ENCODE results near the gene HOXD11. TPM values are rescaled to one million over a fixed set of nuclear protein-coding genes. Genes with fewer than 3 reads are reported as not detected.
A peak's percentile ranks its signal among the peaks of the same experiment; 100 is the strongest.

HOXD11 gene
- total and polyA plus RNA-seq, 9 of the 15 experiments (the other 6 are each of a cell fraction or from before 2014, with no cell fraction given) = not detected

DNA sequence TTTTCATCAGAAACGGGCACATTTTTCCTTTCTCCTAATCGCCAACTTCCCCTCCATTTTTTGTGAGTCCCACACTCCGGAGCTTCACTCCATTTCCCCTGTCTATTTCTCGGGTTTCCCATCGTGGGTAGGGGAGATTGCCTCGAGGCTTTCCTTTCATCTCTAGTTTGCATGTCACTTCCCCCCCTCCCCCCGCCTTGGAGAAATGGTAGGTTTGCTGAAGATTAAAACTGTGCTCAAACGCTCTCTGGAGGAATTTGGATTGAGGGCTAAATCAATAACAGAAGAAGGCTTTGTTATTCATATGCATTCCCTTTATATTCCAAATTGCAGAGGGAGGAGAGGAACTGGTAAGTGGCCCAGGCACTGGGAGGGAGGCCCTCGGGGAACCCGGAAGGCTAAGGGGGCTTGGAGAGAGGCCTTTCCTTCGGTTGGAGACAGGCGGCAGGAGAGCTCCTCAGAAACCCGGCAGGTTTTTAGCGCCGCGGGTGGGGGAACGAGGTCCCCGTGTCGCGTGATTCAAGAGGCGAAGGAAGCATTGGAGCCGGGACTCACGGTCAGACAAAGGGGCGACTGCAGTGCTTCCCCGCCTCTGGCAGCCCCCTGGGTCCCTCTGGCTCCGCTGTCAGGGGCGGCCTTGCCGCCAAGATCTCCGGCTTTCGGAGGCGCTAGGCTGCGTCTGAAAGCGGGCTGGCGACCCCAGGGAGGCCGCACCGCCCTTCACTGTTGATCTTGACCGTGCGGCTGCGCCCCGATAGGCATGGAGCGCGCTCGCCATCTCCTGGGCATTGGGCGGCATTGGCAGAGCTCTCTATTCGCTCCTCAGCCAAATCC lies 9.9 kb upstream of the HOXD11 start (continued):
- TF ChIP-seq, protein P1, sequence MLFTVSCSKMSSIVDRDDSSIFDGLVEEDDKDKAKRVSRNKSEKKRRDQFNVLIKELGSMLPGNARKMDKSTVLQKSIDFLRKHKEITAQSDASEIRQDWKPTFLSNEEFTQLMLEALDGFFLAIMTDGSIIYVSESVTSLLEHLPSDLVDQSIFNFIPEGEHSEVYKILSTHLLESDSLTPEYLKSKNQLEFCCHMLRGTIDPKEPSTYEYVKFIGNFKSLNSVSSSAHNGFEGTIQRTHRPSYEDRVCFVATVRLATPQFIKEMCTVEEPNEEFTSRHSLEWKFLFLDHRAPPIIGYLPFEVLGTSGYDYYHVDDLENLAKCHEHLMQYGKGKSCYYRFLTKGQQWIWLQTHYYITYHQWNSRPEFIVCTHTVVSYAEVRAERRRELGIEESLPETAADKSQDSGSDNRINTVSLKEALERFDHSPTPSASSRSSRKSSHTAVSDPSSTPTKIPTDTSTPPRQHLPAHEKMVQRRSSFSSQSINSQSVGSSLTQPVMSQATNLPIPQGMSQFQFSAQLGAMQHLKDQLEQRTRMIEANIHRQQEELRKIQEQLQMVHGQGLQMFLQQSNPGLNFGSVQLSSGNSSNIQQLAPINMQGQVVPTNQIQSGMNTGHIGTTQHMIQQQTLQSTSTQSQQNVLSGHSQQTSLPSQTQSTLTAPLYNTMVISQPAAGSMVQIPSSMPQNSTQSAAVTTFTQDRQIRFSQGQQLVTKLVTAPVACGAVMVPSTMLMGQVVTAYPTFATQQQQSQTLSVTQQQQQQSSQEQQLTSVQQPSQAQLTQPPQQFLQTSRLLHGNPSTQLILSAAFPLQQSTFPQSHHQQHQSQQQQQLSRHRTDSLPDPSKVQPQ (CRISPR knock-in tag; IDR thresholded peaks at IDR 0.05; ENCODE audit: borderline replicate concordance) = no peak
- TF ChIP-seq, protein P2, sequence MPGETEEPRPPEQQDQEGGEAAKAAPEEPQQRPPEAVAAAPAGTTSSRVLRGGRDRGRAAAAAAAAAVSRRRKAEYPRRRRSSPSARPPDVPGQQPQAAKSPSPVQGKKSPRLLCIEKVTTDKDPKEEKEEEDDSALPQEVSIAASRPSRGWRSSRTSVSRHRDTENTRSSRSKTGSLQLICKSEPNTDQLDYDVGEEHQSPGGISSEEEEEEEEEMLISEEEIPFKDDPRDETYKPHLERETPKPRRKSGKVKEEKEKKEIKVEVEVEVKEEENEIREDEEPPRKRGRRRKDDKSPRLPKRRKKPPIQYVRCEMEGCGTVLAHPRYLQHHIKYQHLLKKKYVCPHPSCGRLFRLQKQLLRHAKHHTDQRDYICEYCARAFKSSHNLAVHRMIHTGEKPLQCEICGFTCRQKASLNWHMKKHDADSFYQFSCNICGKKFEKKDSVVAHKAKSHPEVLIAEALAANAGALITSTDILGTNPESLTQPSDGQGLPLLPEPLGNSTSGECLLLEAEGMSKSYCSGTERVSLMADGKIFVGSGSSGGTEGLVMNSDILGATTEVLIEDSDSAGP (CRISPR knock-in tag; IDR thresholded peaks at IDR 0.05) = no peak
- TF ChIP-seq LARP7 (IDR thresholded peaks at IDR 0.05) (no peak), HNRNPH1 (optimal IDR thresholded peaks at IDR 0.05; ENCODE audit: low read depth, low read length) (no peak), SMARCA4 (IDR thresholded peaks at IDR 0.05) (no peak), SMC3 (conservative IDR thresholded peaks at IDR 0.05; ENCODE audit: insufficient read depth, low read depth, low read length) (peak; percentile 91), SIN3B (IDR thresholded peaks at IDR 0.05; ENCODE audit: low read depth) (no peak), KDM2B (CRISPR knock-in tag; IDR thresholded peaks at IDR 0.05) (no peak), MTA1 (IDR thresholded peaks at IDR 0.05; ENCODE audit: borderline replicate concordance) (no peak), ZFP36 (IDR thresholded peaks at IDR 0.05; ENCODE audit: low read depth, low read length, partially characterized antibody) (no peak), MTF1 (CRISPR knock-in tag; IDR thresholded peaks at IDR 0.05; ENCODE audit: borderline replicate concordance) (no peak), PURB (CRISPR knock-in tag; IDR thresholded peaks at IDR 0.05; ENCODE audit: low read depth) (no peak), KHSRP (IDR thresholded peaks at IDR 0.05) (no peak)
- TF ChIP-seq, protein P3, sequence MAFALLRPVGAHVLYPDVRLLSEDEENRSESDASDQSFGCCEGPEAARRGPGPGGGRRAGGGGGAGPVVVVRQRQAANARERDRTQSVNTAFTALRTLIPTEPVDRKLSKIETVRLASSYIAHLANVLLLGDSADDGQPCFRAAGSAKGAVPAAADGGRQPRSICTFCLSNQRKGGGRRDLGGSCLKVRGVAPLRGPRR (CRISPR knock-in tag; IDR thresholded peaks at IDR 0.05) = no peak
- TF ChIP-seq, protein P4, sequence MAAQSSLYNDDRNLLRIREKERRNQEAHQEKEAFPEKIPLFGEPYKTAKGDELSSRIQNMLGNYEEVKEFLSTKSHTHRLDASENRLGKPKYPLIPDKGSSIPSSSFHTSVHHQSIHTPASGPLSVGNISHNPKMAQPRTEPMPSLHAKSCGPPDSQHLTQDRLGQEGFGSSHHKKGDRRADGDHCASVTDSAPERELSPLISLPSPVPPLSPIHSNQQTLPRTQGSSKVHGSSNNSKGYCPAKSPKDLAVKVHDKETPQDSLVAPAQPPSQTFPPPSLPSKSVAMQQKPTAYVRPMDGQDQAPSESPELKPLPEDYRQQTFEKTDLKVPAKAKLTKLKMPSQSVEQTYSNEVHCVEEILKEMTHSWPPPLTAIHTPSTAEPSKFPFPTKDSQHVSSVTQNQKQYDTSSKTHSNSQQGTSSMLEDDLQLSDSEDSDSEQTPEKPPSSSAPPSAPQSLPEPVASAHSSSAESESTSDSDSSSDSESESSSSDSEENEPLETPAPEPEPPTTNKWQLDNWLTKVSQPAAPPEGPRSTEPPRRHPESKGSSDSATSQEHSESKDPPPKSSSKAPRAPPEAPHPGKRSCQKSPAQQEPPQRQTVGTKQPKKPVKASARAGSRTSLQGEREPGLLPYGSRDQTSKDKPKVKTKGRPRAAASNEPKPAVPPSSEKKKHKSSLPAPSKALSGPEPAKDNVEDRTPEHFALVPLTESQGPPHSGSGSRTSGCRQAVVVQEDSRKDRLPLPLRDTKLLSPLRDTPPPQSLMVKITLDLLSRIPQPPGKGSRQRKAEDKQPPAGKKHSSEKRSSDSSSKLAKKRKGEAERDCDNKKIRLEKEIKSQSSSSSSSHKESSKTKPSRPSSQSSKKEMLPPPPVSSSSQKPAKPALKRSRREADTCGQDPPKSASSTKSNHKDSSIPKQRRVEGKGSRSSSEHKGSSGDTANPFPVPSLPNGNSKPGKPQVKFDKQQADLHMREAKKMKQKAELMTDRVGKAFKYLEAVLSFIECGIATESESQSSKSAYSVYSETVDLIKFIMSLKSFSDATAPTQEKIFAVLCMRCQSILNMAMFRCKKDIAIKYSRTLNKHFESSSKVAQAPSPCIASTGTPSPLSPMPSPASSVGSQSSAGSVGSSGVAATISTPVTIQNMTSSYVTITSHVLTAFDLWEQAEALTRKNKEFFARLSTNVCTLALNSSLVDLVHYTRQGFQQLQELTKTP (IDR thresholded peaks at IDR 0.05; ENCODE audit: low read depth in 1 of 2, partially characterized antibody in 2 of 2) = no peak
- TF ChIP-seq, protein P5, sequence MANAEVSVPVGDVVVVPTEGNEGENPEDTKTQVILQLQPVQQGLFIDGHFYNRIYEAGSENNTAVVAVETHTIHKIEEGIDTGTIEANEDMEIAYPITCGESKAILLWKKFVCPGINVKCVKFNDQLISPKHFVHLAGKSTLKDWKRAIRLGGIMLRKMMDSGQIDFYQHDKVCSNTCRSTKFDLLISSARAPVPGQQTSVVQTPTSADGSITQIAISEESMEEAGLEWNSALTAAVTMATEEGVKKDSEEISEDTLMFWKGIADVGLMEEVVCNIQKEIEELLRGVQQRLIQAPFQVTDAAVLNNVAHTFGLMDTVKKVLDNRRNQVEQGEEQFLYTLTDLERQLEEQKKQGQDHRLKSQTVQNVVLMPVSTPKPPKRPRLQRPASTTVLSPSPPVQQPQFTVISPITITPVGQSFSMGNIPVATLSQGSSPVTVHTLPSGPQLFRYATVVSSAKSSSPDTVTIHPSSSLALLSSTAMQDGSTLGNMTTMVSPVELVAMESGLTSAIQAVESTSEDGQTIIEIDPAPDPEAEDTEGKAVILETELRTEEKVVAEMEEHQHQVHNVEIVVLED (CRISPR knock-in tag; IDR thresholded peaks at IDR 0.05) = no peak

Measured in K562 (cell line).